Neural progenitor cell (in vitro differentiated cells): ENCODE data around the gene RAB35. TPM values are rescaled to one million over a fixed set of nuclear protein-coding genes. Genes with fewer than 3 reads are reported as not detected.

Experiments used
- DNase-seq: peaks from one replicate; pipeline ENCODE4 v3.0.0-alpha.2; 2016; ENCODE audit warnings: low spot score
- H2AFZ ChIP-seq: fragments of 200-600 bp; sonication (generic); replicated peaks from 2 replicates; pipeline ENCODE4 v1.6.1; 2016; ENCODE audit warnings: antibody characterized with exemption
- H3F3A ChIP-seq: fragments of 200-600 bp; sonication (generic); 2 replicates; pipeline ENCODE4 v1.6.1; 2016; ENCODE audit warnings: antibody characterized with exemption, low read depth
- H3K27ac ChIP-seq: fragments of 200-600 bp; sonication (generic); 2 replicates; pipeline ENCODE4 v1.5.1; 2016; ENCODE audit warnings: mild to moderate bottlenecking
- H3K27me3 ChIP-seq: fragments of 200-600 bp; sonication (generic); 2 replicates; pipeline ENCODE4 v1.6.1; 2016; ENCODE audit warnings: mild to moderate bottlenecking, moderate library complexity
- H3K36me3 ChIP-seq: fragments of 200-600 bp; sonication (generic); 2 replicates; pipeline ENCODE4 v1.5.1; 2016
- H3K4me1 ChIP-seq: fragments of 200-600 bp; sonication (generic); 2 replicates; pipeline ENCODE4 v1.6.1; 2016; ENCODE audit warnings: mixed run types
- H3K4me2 ChIP-seq: fragments of 200-600 bp; sonication (generic); 2 replicates; pipeline ENCODE4 v1.6.1; 2016
- H3K4me3 ChIP-seq: fragments of 200-600 bp; sonication (generic); 2 replicates; pipeline ENCODE4 v1.5.1; 2016
- H3K79me2 ChIP-seq: fragments of 200-600 bp; sonication (generic); 2 replicates; pipeline ENCODE4 v1.6.1; 2016; ENCODE audit warnings: low read depth
- H3K9ac ChIP-seq: fragments of 200-600 bp; sonication (generic); 2 replicates; pipeline ENCODE4 v1.6.1; 2016
- H3K9me3 ChIP-seq: fragments of 200-600 bp; sonication (generic); 2 replicates; pipeline ENCODE4 v1.5.1; 2016; ENCODE audit warnings: low read depth
- H4K20me1 ChIP-seq: fragments of 200-600 bp; sonication (generic); 2 replicates; pipeline ENCODE4 v1.6.1; 2016; ENCODE audit warnings: low read depth
- H3K27ac Mint-ChIP-seq: 3 replicates; pipeline ENCODE4 v1.8.0; 2021; ENCODE audit warnings: mixed read lengths
- H3K27me3 Mint-ChIP-seq: 2 replicates; pipeline ENCODE4 v1.8.0; 2022; ENCODE audit warnings: low read depth, mild to moderate bottlenecking, inconsistent platforms, moderate library complexity, mixed read lengths; ENCODE audit not compliant: insufficient read depth
- H3K36me3 Mint-ChIP-seq: 3 replicates; pipeline ENCODE4 v1.8.0; 2021; ENCODE audit warnings: mixed read lengths
- H3K4me1 Mint-ChIP-seq: 3 replicates; pipeline ENCODE4 v1.8.0; 2021; ENCODE audit warnings: mixed read lengths
- H3K4me3 Mint-ChIP-seq: 3 replicates; pipeline ENCODE4 v1.8.0; 2021; ENCODE audit warnings: mild to moderate bottlenecking, moderate library complexity, mixed read lengths
- H3K9me3 Mint-ChIP-seq: 3 replicates; pipeline ENCODE4 v1.8.0; 2020; ENCODE audit warnings: mixed read lengths
- EZH2 ChIP-seq: fragments of 200-600 bp; sonication (generic); IDR thresholded peaks from 2 replicates; pipeline ENCODE4 v1.6.1; 2017; ENCODE audit warnings: antibody characterized with exemption, mild to moderate bottlenecking, moderate library complexity
- EZH2phosphoT487 ChIP-seq: fragments of 200-600 bp; sonication (generic); IDR thresholded peaks from 2 replicates; pipeline ENCODE4 v1.6.1; 2017; ENCODE audit warnings: antibody characterized with exemption
- total RNA-seq: library from RNA; depleted of rRNA; stranded (reverse); fragments of >200 nt; gene quantifications from 2 replicates; pipeline ENCODE4 v1.2.3, GENCODE V29; 2015; ENCODE audit warnings: low replicate concordance
- TF ChIP-seq, protein P1 (sequence below): fragments of 200-600 bp; sonication (generic); IDR thresholded peaks from 2 replicates; pipeline ENCODE4 v1.5.1; 2017; ENCODE audit warnings: antibody characterized with exemption, mild to moderate bottlenecking

The RAB35 gene
- total RNA-seq, 1 donor from 2014 or later = 17.5 TPM

- H3K4me3 Mint-ChIP-seq = no peak overlapping the region
- H3K9me3 Mint-ChIP-seq = no peaks in the 10 kb centered on the region
- no peaks in the 10 kb centered on the region for H3K9me3 ChIP-seq
- no peaks in the 10 kb centered on the region for H3K36me3 ChIP-seq
- H3K27me3 ChIP-seq = no peaks in the 10 kb centered on the region
- peaks cover 4% of the 10 kb centered on the region for H3K27me3 Mint-ChIP-seq
- DNase-seq = no peak
- no peaks in the 10 kb centered on the region for H3K4me1 ChIP-seq
- peaks cover 5% of the 10 kb centered on the region for H3K4me1 Mint-ChIP-seq
- H3K27ac Mint-ChIP-seq = no peak overlapping the region
- no peak overlapping the region for H2AFZ ChIP-seq
- H3K27ac ChIP-seq = no peak overlapping the region
- TF ChIP-seq, protein P1, sequence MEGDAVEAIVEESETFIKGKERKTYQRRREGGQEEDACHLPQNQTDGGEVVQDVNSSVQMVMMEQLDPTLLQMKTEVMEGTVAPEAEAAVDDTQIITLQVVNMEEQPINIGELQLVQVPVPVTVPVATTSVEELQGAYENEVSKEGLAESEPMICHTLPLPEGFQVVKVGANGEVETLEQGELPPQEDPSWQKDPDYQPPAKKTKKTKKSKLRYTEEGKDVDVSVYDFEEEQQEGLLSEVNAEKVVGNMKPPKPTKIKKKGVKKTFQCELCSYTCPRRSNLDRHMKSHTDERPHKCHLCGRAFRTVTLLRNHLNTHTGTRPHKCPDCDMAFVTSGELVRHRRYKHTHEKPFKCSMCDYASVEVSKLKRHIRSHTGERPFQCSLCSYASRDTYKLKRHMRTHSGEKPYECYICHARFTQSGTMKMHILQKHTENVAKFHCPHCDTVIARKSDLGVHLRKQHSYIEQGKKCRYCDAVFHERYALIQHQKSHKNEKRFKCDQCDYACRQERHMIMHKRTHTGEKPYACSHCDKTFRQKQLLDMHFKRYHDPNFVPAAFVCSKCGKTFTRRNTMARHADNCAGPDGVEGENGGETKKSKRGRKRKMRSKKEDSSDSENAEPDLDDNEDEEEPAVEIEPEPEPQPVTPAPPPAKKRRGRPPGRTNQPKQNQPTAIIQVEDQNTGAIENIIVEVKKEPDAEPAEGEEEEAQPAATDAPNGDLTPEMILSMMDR = no peak
- TF ChIP-seq EZH2 (no peak), EZH2phosphoT487 (no peak)
- H3K79me2 ChIP-seq = no peaks in the 10 kb centered on the region
- H3K4me2 ChIP-seq = no peak overlapping the region
- no peak overlapping the region for H3K9ac ChIP-seq
- H3K36me3 Mint-ChIP-seq = peaks cover 3% of the 10 kb centered on the region
- H3F3A ChIP-seq = no peaks in the 10 kb centered on the region
- no peak overlapping the region for H3K4me3 ChIP-seq
- no peaks in the 10 kb centered on the region for H4K20me1 ChIP-seq
These were observed 39.9 kb downstream of the RAB35 start for GRCh38 chr12:120076651-120077050.

GRCh38 chr12:120075034-120075616, 41.4 kb downstream of the RAB35 start:
- Histone ChIP-seq H3K9ac (no peak overlapping the region), H3K9me3 (no peaks in the 10 kb centered on the region), H4K20me1 (no peaks in the 10 kb centered on the region), H2AFZ (no peak overlapping the region), H3K79me2 (no peaks in the 10 kb centered on the region), H3K4me2 (no peak overlapping the region), H3K36me3 (no peaks in the 10 kb centered on the region), H3K27ac (no peak overlapping the region), H3K4me3 (no peak overlapping the region), H3K27me3 (no peaks in the 10 kb centered on the region), H3F3A (no peaks in the 10 kb centered on the region), H3K4me1 (no peaks in the 10 kb centered on the region)
- DNase-seq = no peak
- Mint-ChIP-seq H3K4me3 (no peak overlapping the region), H3K9me3 (no peaks in the 10 kb centered on the region), H3K36me3 (peaks cover 5% of the 10 kb centered on the region), H3K27ac (peak overlapping the region; percentile 50), H3K27me3 (peaks cover 9% of the 10 kb centered on the region), H3K4me1 (peaks cover 5% of the 10 kb centered on the region)
- no peak for TF ChIP-seq EZH2phosphoT487
- TF ChIP-seq, protein P1 = no peak
- no peak for TF ChIP-seq EZH2

GRCh38 chr12:120072472-120073249, 43.9 kb downstream of the RAB35 start:
- Mint-ChIP-seq H3K4me3 (no peak overlapping the region), H3K27me3 (peaks cover 9% of the 10 kb centered on the region), H3K27ac (no peak overlapping the region), H3K9me3 (no peaks in the 10 kb centered on the region), H3K4me1 (peaks cover 6% of the 10 kb centered on the region), H3K36me3 (peaks cover 5% of the 10 kb centered on the region)
- Histone ChIP-seq H2AFZ (no peak overlapping the region), H3K9ac (no peak overlapping the region), H3K27ac (no peak overlapping the region), H3K4me1 (no peaks in the 10 kb centered on the region), H3F3A (no peaks in the 10 kb centered on the region), H3K9me3 (no peaks in the 10 kb centered on the region), H4K20me1 (no peaks in the 10 kb centered on the region), H3K79me2 (no peaks in the 10 kb centered on the region), H3K36me3 (no peaks in the 10 kb centered on the region), H3K27me3 (no peaks in the 10 kb centered on the region), H3K4me3 (no peak overlapping the region), H3K4me2 (no peak overlapping the region)
- TF ChIP-seq, protein P1 = no peak
- TF ChIP-seq EZH2 (no peak), EZH2phosphoT487 (no peak)
- DNase-seq = no peak
